Measurements from ENCODE around the gene EIF4ENIF1. TPM values are rescaled to one million over a fixed set of nuclear protein-coding genes. Genes with fewer than 3 reads are reported as not detected.
"Not testable (repeated sequence)": the region's sequence is repeated elsewhere in the genome, so short reads cannot be mapped to it uniquely, and the experiment has no call there.

Gene EIF4ENIF1
- total RNA-seq, 2 experiments from 2014 or later = 38.6 to 41.0 TPM

DNA sequence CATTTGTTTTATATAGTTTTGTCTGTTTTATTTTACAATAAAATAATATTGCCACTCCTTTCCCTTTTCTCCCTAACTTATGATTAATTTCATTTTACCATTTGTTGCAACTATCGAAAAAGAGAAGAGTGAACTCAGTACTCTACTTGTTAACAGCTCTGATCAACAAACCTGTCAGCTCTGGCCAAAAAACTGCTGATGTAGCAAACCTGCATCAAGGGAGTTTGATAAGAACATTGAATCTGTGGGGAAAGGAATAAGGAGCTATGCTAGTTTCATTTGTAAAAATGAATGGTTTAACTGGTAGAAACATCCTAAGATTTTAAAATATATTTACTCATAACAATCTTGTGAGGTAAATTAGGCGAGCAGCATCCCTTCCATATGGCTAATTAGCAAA, 42.9 kb downstream of the EIF4ENIF1 start:
- H3K27ac Mint-ChIP-seq = no peak overlapping the region
- no peaks in the 10 kb centered on the region for H3K27me3 Mint-ChIP-seq
- ATAC-seq (ENCODE audit: low read depth) (no peak), DNase-seq (no peak)
- POLR2A ChIA-PET = interaction anchor here (0.6 kb wide), 1 partner anchor 84 kb away, joined by 4 read pairs; no protein-coding TSS in a partner anchor
- peaks cover 16% of the 10 kb centered on the region for H3K36me3 Mint-ChIP-seq
- no peak overlapping the region for H3K4me3 Mint-ChIP-seq
- H3K9me3 Mint-ChIP-seq = no peaks in the 10 kb centered on the region
- peaks cover 1% of the 10 kb centered on the region for H3K4me1 Mint-ChIP-seq

GRCh38 chr22:31446208-31446607, 43.4 kb downstream of the EIF4ENIF1 start:
- no peak overlapping the region for H3K27ac Mint-ChIP-seq
- H3K27me3 Mint-ChIP-seq = no peaks in the 10 kb centered on the region
- ATAC-seq (ENCODE audit: low read depth) (no peak), DNase-seq (no peak)
- H3K36me3 Mint-ChIP-seq = peaks cover 18% of the 10 kb centered on the region
- no peak overlapping the region for H3K4me3 Mint-ChIP-seq
- no peaks in the 10 kb centered on the region for H3K9me3 Mint-ChIP-seq
- H3K4me1 Mint-ChIP-seq = peaks cover 1% of the 10 kb centered on the region
- POLR2A ChIA-PET = interaction anchor here (0.6 kb wide), 1 partner anchor 204 kb away, joined by 3 read pairs; no protein-coding TSS in a partner anchor

- DNase-seq (no peak), ATAC-seq (ENCODE audit: low read depth) (no peak)
- no peak overlapping the region for H3K4me3 Mint-ChIP-seq
- POLR2A ChIA-PET = interaction anchor here (0.6 kb wide), 1 partner anchor 204 kb away, joined by 3 read pairs; no protein-coding TSS in a partner anchor
- H3K36me3 Mint-ChIP-seq = peaks cover 18% of the 10 kb centered on the region
- peaks cover 1% of the 10 kb centered on the region for H3K4me1 Mint-ChIP-seq
- H3K27me3 Mint-ChIP-seq = no peaks in the 10 kb centered on the region
- no peaks in the 10 kb centered on the region for H3K9me3 Mint-ChIP-seq
- no peak overlapping the region for H3K27ac Mint-ChIP-seq
Observed at GRCh38 chr22:31445642-31446041, 44.0 kb downstream of the EIF4ENIF1 start.

GRCh38 chr22:31443516-31443915, 46.1 kb downstream of the EIF4ENIF1 start:
- no peak overlapping the region for H3K27ac Mint-ChIP-seq
- DNase-seq (no peak), ATAC-seq (ENCODE audit: low read depth) (no peak)
- H3K36me3 Mint-ChIP-seq = peaks cover 18% of the 10 kb centered on the region
- no peaks in the 10 kb centered on the region for H3K27me3 Mint-ChIP-seq
- H3K9me3 Mint-ChIP-seq = no peaks in the 10 kb centered on the region
- H3K4me1 Mint-ChIP-seq = peaks cover 1% of the 10 kb centered on the region
- POLR2A ChIA-PET = no interaction called here
- no peak overlapping the region for H3K4me3 Mint-ChIP-seq

- DNase-seq (no peak), ATAC-seq (ENCODE audit: low read depth) (no peak)
- no peaks in the 10 kb centered on the region for H3K27me3 Mint-ChIP-seq
- peaks cover 21% of the 10 kb centered on the region for H3K36me3 Mint-ChIP-seq
- H3K4me1 Mint-ChIP-seq = peaks cover 1% of the 10 kb centered on the region
- H3K4me3 Mint-ChIP-seq = no peak overlapping the region
- POLR2A ChIA-PET = interaction anchor here (0.6 kb wide), 1 partner anchor 96 kb away, joined by 3 read pairs; no protein-coding TSS in a partner anchor
- H3K27ac Mint-ChIP-seq = peak overlapping the region; percentile 25
- no peaks in the 10 kb centered on the region for H3K9me3 Mint-ChIP-seq
Observed at GRCh38 chr22:31442768-31443489, 46.7 kb downstream of the EIF4ENIF1 start.

DNA sequence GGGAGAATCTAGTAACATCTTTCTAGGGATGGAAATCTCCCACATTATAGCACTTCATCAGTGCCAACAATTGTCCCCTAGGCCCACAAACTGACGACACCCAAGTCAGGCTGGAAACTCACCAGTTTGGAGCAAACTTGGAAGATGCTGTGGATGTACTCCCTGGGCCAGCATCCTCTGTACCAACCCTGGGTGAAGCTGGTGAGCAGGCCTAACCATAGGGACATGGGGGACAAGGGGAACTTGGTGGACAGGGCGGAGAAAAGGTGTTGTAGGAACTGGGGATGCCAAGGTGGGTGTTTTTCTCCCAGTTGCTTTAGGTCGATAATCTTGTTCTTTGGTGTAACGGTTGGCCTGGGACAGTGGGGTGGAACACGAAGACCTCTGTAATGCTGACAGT, 48.0 kb downstream of the EIF4ENIF1 start:
- POLR2A ChIA-PET = no interaction called here
- Mint-ChIP-seq H3K4me3 (no peak overlapping the region), H3K27me3 (no peaks in the 10 kb centered on the region), H3K27ac (no peak overlapping the region), H3K36me3 (peaks cover 30% of the 10 kb centered on the region), H3K9me3 (no peaks in the 10 kb centered on the region), H3K4me1 (peaks cover 4% of the 10 kb centered on the region)
- no peak for ATAC-seq (ENCODE audit: low read depth)
- no peak for DNase-seq

GRCh38 chr22:31440681-31441080, 49.0 kb downstream of the EIF4ENIF1 start:
- ATAC-seq (ENCODE audit: low read depth) (no peak), DNase-seq (no peak)
- Mint-ChIP-seq H3K9me3 (no peaks in the 10 kb centered on the region), H3K27ac (no peak overlapping the region), H3K4me1 (peaks cover 4% of the 10 kb centered on the region), H3K4me3 (no peak overlapping the region), H3K36me3 (peaks cover 32% of the 10 kb centered on the region), H3K27me3 (no peaks in the 10 kb centered on the region)
- POLR2A ChIA-PET = interaction anchor here (0.8 kb wide), 1 partner anchor 11 kb away, joined by 3 read pairs; no protein-coding TSS in a partner anchor

DNA sequence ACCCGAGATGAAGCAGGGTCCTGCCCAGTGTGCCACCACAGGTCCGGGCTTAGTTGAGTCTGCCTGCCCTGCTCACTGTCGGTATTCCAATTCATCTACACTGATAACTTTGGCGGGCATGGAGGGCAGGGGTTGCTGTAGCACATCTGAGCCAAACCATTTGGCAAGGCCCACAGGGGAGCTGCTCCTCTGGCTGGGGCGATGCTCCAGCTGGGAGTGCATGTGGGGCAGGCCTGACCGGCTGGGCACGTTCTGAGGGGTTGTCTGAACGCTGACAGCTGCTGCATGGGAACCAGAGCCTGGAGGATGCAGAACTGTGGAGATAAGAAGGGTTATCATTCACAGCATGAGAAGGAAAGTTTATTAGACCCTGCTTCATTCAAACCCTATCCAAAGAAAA, 49.8 kb downstream of the EIF4ENIF1 start:
- Mint-ChIP-seq H3K36me3 (peaks cover 34% of the 10 kb centered on the region), H3K4me3 (no peak overlapping the region), H3K4me1 (peaks cover 4% of the 10 kb centered on the region), H3K9me3 (no peaks in the 10 kb centered on the region), H3K27me3 (no peaks in the 10 kb centered on the region), H3K27ac (no peak overlapping the region)
- DNase-seq (no peak), ATAC-seq (ENCODE audit: low read depth) (no peak)
- POLR2A ChIA-PET = no interaction called here

DNA sequence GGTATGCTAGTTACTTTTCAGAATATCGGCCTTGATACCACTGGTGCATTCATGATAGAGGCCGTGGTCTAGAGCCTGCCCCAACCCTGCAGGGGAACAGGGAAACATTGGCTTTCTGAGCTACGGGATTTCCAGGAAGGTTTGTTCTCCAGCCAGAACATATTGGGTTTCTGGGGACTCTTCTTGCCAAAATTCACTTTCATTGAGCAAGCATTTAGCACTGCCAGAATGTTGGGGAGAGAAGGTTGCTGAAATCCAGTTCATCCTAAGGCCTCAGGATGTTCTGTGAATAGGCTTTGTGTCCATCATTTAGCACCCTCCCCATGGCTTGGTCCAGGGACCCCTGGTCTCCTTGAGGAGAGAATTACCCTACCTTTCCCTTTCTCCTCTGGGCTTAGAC, 53.5 kb downstream of the EIF4ENIF1 start:
- no peak for DNase-seq
- H3K27me3 Mint-ChIP-seq = no peaks in the 10 kb centered on the region
- ATAC-seq (ENCODE audit: low read depth) = no peak
- H3K9me3 Mint-ChIP-seq = no peaks in the 10 kb centered on the region
- peaks cover 32% of the 10 kb centered on the region for H3K36me3 Mint-ChIP-seq
- H3K4me3 Mint-ChIP-seq = no peak overlapping the region
- H3K27ac Mint-ChIP-seq = no peak overlapping the region
- H3K4me1 Mint-ChIP-seq = peaks cover 5% of the 10 kb centered on the region
- POLR2A ChIA-PET = interaction anchor here (0.5 kb wide), 1 partner anchor 15 kb away, joined by 3 read pairs; no protein-coding TSS in a partner anchor

DNA sequence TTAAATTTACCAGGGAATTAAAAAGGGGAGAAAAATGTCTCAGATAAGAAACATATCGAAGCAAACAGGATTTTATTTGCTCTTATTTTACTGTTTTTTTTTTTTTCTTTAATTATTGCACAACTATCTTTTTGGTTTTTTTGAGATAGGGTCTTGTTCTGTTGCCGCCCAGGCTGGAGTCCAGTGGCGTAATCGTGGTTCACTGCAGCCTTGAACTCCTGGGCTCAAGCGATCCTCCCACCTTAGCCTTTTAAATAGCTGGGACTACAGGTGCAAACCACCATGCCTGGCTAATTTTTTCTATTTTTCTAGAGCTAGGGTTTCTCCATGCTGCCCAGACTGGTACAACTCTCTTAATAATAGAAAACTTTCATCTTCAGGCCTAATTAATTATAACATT, 57.7 kb downstream of the EIF4ENIF1 start:
- no peaks in the 10 kb centered on the region for H3K27me3 Mint-ChIP-seq
- POLR2A ChIA-PET = no interaction called here

GRCh38 chr22:31425331-31426050, 64.2 kb downstream of the EIF4ENIF1 start:
- Mint-ChIP-seq H3K27me3 (no peaks in the 10 kb centered on the region), H3K27ac (peak overlapping the region; percentile 36), H3K36me3 (peaks cover 37% of the 10 kb centered on the region), H3K9me3 (no peaks in the 10 kb centered on the region), H3K4me1 (no peaks in the 10 kb centered on the region), H3K4me3 (no peak overlapping the region)
- ATAC-seq (ENCODE audit: low read depth) (no peak), DNase-seq (no peak)
- POLR2A ChIA-PET = no interaction called here

More for the DNA sequence above, 57.7 kb downstream of the EIF4ENIF1 start:
- Mint-ChIP-seq H3K27ac (no peak overlapping the region), H3K4me3 (no peak overlapping the region), H3K36me3 (peaks cover 33% of the 10 kb centered on the region), H3K4me1 (peaks cover 3% of the 10 kb centered on the region), H3K9me3 (no peaks in the 10 kb centered on the region)
- DNase-seq (no peak), ATAC-seq (ENCODE audit: low read depth) (no peak)

DNA sequence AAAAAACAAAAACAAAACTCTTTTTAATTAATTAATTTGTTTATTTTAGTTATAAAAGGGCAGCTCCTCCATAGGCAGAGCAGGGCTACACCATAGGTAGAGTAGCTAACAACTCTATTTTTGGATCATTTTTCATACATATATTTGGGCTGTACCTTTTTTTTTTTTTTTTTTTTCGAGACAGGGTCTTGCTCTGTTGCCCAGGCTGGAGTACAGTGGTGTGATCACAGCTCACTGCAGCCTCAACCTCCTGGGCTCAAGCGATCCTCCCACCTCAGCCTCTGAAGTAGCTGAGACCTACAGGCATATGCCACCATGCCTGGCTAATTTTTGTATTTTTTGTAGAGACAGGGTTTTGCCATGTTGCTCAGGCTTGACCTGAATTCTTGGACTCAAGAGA, 87.3 kb downstream of the EIF4ENIF1 start:
- POLR2A ChIA-PET = interaction anchor here (0.6 to 4.2 kb wide), 2 partner anchors 55 to 351 kb away, joined by 3 to 44 read pairs; partner anchors contain the start of gene PATZ1
- not testable (repeated sequence) for H3K27me3 Mint-ChIP-seq; H3K4me3 Mint-ChIP-seq; H3K27ac Mint-ChIP-seq; ATAC-seq (ENCODE audit: low read depth); DNase-seq; H3K9me3 Mint-ChIP-seq
- Mint-ChIP-seq H3K36me3 (peaks cover 24% of the 10 kb centered on the region), H3K4me1 (peaks cover 23% of the 10 kb centered on the region)

DNA sequence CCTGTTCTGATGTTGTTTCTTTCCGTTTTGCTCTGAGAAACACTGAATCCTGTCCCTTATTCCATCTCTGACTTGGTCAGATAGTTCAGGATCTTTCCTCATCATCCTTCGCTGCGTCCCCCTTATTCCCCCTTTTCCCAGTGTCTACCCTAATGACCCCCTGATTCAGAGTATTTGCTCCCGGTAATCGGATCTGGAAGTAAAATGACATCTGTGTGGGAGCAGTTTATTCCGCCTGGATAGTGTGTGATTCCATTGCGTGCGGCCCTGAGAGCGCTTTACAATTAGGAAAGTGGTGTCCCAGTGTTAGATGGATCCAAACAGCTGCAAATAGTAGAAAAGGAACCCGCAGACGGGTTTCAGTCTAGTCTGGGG, 89.6 kb downstream of the EIF4ENIF1 start:
- ATAC-seq (ENCODE audit: low read depth) = no peak
- peaks cover 20% of the 10 kb centered on the region for H3K4me1 Mint-ChIP-seq
- H3K27ac Mint-ChIP-seq = peak overlapping the region; percentile 92
- H3K27me3 Mint-ChIP-seq = no peaks in the 10 kb centered on the region
- H3K9me3 Mint-ChIP-seq = no peaks in the 10 kb centered on the region
- DNase-seq = no peak
- peaks cover 17% of the 10 kb centered on the region for H3K36me3 Mint-ChIP-seq
- POLR2A ChIA-PET = interaction anchor here (0.9 to 4.2 kb wide), 3 partner anchors 17 to 53 kb away, joined by 3 to 44 read pairs (median 3); partner anchors contain the start of gene PATZ1
- H3K4me3 Mint-ChIP-seq = peak overlapping the region; percentile 99

Measured in activated naive CD8-positive, alpha-beta T cell treated with anti-CD3 and anti-CD28 coated beads, Interleukin-2, amount 10 ng/mL, durations not matched to agents 7 days and 5 days (primary cell).